ENCODE measurements around the gene EVC2. TPM values are rescaled to one million over a fixed set of nuclear protein-coding genes. Genes with fewer than 3 reads are reported as not detected.

Gene EVC2
- total RNA-seq, 3 donors from 2014 or later (not counting 1 experiment from before 2014, with no cell fraction given) = 0.20 to 2.6 (median 1.5) TPM

- H3K9me3 ChIP-seq (ENCODE audit: control insufficient read depth, insufficient read depth, low read length) = no peaks in the 10 kb centered on the region
- Mint-ChIP-seq H3K4me3 (no peak overlapping the region), H3K36me3 (no peaks in the 10 kb centered on the region), H3K9me3 (no peaks in the 10 kb centered on the region), H3K27me3 (ENCODE audit: low read depth in 2 of 2) (no peaks in the 10 kb centered on the region), H3K27ac (no peak overlapping the region), H3K4me1 (no peaks in the 10 kb centered on the region)
- intact Hi-C loops (cut with micrococcal nuclease) = no loop called here
- ATAC-seq (no peak), DNase-seq (no peak)
- H3K27me3 ChIP-seq (ENCODE audit: control insufficient read depth, insufficient read depth, low read length) = no peaks in the 10 kb centered on the region
- H3K4me3 ChIP-seq (ENCODE audit: low read length) = no peak overlapping the region
- no peak overlapping the region for H3K27ac ChIP-seq (ENCODE audit: low read length)
- TF ChIP-seq CTCF (IDR thresholded peaks at IDR 0.05) = no peak
- 93% methylated on average over 3 of the region's 3 CpGs for WGBS (ENCODE audit: insufficient coverage)
- no peaks in the 10 kb centered on the region for H3K4me1 ChIP-seq (ENCODE audit: control insufficient read depth, insufficient read depth, low read length)
- no peaks in the 10 kb centered on the region for H3K36me3 ChIP-seq (ENCODE audit: control insufficient read depth, insufficient read depth, low read length)
Measured at GRCh38 chr4:5630762-5631161, 77.6 kb downstream of the EVC2 start.

DNA sequence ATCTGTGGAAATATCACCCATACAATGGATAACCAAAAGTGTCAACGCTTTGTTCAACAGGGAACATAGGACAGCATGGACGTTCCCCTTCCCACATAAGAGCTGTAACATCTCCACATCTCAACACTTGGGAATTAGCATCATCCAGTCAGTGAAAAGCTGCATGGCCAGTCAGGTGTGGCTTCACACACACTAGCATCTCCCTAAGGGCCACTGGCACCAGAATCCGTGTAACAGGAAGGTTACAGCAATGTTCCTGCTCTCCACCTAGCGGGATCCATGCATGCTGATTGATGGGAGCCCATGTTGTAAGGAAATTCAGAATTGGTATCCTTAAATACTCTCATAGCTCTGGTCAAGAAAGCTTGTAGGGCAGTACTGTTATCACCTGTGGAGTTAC is 78.8 kb downstream of the EVC2 start:
- ATAC-seq = no peak
- TF ChIP-seq CTCF (IDR thresholded peaks at IDR 0.05) = no peak
- no peaks in the 10 kb centered on the region for H3K36me3 ChIP-seq (ENCODE audit: control insufficient read depth, insufficient read depth, low read length)
- no peaks in the 10 kb centered on the region for H3K4me1 ChIP-seq (ENCODE audit: control insufficient read depth, insufficient read depth, low read length)
- H3K4me3 ChIP-seq (ENCODE audit: low read length) = no peak overlapping the region
- intact Hi-C loops (cut with micrococcal nuclease) = no loop called here
- no peaks in the 10 kb centered on the region for H3K27me3 ChIP-seq (ENCODE audit: control insufficient read depth, insufficient read depth, low read length)
- no peak for DNase-seq
- Mint-ChIP-seq H3K4me3 (no peak overlapping the region), H3K9me3 (no peaks in the 10 kb centered on the region), H3K27ac (no peak overlapping the region), H3K27me3 (ENCODE audit: low read depth in 2 of 2) (no peaks in the 10 kb centered on the region), H3K36me3 (no peaks in the 10 kb centered on the region), H3K4me1 (no peaks in the 10 kb centered on the region)
- WGBS (ENCODE audit: insufficient coverage) = 78% methylated on average over 4 of the region's 4 CpGs
- no peaks in the 10 kb centered on the region for H3K9me3 ChIP-seq (ENCODE audit: control insufficient read depth, insufficient read depth, low read length)
- H3K27ac ChIP-seq (ENCODE audit: low read length) = no peak overlapping the region

GRCh38 chr4:5626913-5627312 is 81.4 kb downstream of the EVC2 start:
- H3K4me3 ChIP-seq (ENCODE audit: low read length) = no peak overlapping the region
- Mint-ChIP-seq H3K9me3 (no peaks in the 10 kb centered on the region), H3K4me3 (no peak overlapping the region), H3K27me3 (ENCODE audit: low read depth in 2 of 2) (no peaks in the 10 kb centered on the region), H3K4me1 (no peaks in the 10 kb centered on the region), H3K36me3 (no peaks in the 10 kb centered on the region), H3K27ac (no peak overlapping the region)
- H3K9me3 ChIP-seq (ENCODE audit: control insufficient read depth, insufficient read depth, low read length) = no peaks in the 10 kb centered on the region
- H3K4me1 ChIP-seq (ENCODE audit: control insufficient read depth, insufficient read depth, low read length) = no peaks in the 10 kb centered on the region
- no peak for TF ChIP-seq CTCF (IDR thresholded peaks at IDR 0.05)
- no peak for ATAC-seq
- no peak overlapping the region for H3K27ac ChIP-seq (ENCODE audit: low read length)
- intact Hi-C loops (cut with micrococcal nuclease) = no loop called here
- no peaks in the 10 kb centered on the region for H3K36me3 ChIP-seq (ENCODE audit: control insufficient read depth, insufficient read depth, low read length)
- DNase-seq = no peak
- 65% methylated on average over 2 of the region's 2 CpGs for WGBS (ENCODE audit: insufficient coverage)
- no peaks in the 10 kb centered on the region for H3K27me3 ChIP-seq (ENCODE audit: control insufficient read depth, insufficient read depth, low read length)

DNA sequence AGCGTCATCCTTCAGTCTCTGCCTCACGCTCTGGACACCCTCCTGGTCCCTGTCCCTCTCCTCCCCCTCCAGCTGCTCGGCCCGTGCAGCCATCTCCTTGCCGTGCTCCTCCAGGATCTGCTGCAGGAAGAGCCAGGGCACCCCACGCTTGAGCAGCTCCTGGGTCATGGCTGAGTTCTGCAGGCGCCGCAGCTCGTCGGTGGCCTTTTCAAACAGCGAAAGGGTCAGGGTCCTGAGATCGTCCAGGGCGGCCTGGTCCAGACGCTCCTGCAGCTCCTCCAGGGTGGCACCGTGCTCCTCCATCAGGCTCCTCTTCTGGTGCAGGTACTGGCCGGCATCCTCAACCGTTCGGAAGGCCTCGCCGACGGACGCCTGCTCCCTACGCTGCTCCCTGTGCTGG is 85.8 kb downstream of the EVC2 start:
- Histone ChIP-seq H3K9me3 (ENCODE audit: control insufficient read depth, insufficient read depth, low read length) (no peaks in the 10 kb centered on the region), H3K27ac (ENCODE audit: low read length) (no peak overlapping the region), H3K4me1 (ENCODE audit: control insufficient read depth, insufficient read depth, low read length) (no peaks in the 10 kb centered on the region), H3K4me3 (ENCODE audit: low read length) (no peak overlapping the region), H3K27me3 (ENCODE audit: control insufficient read depth, insufficient read depth, low read length) (no peaks in the 10 kb centered on the region), H3K36me3 (ENCODE audit: control insufficient read depth, insufficient read depth, low read length) (no peaks in the 10 kb centered on the region)
- Mint-ChIP-seq H3K4me3 (no peak overlapping the region), H3K9me3 (no peaks in the 10 kb centered on the region), H3K4me1 (no peaks in the 10 kb centered on the region), H3K27me3 (ENCODE audit: low read depth in 2 of 2) (no peaks in the 10 kb centered on the region), H3K27ac (no peak overlapping the region), H3K36me3 (no peaks in the 10 kb centered on the region)
- 95% methylated on average over 23 of the region's 23 CpGs for WGBS (ENCODE audit: insufficient coverage)
- intact Hi-C loops (cut with micrococcal nuclease) = no loop called here
- no peak for TF ChIP-seq CTCF (IDR thresholded peaks at IDR 0.05)
- DNase-seq (no peak), ATAC-seq (no peak)
